Activated T-cell treated with anti-CD3 and anti-CD28 coated beads, Interleukin-2, amount 50 U/mL, for 24 hours (primary cell): ENCODE measurements around the gene RARA.

ENCODE experiments used
- DNase-seq: peaks from one replicate; pipeline ENCODE4 v3.0.0-alpha.2; 2020
- H3K27ac Mint-ChIP-seq: 2 replicates; pipeline ENCODE4 v1.8.0; 2020; ENCODE audit warnings: mild to moderate bottlenecking, mixed read lengths
- H3K27me3 Mint-ChIP-seq: 2 replicates; pipeline ENCODE4 v1.8.0; 2020; ENCODE audit warnings: mixed read lengths
- H3K36me3 Mint-ChIP-seq: 2 replicates; pipeline ENCODE4 v1.8.0; 2020; ENCODE audit warnings: low read depth, mixed read lengths
- H3K4me1 Mint-ChIP-seq: 2 replicates; pipeline ENCODE4 v1.8.0; 2020; ENCODE audit warnings: low read depth, mixed read lengths
- H3K4me3 Mint-ChIP-seq: 2 replicates; pipeline ENCODE4 v1.8.0; 2020; ENCODE audit warnings: mild to moderate bottlenecking, moderate library complexity, mixed read lengths
- H3K9me3 Mint-ChIP-seq: 2 replicates; pipeline ENCODE4 v1.8.0; 2020; ENCODE audit warnings: mixed read lengths

Gene RARA

GRCh38 chr17:40399185-40399584, 90.2 kb downstream of the RARA start:
- peak overlapping the region; percentile 51 for H3K27ac Mint-ChIP-seq

GRCh38 chr17:40402668-40403067, 93.7 kb downstream of the RARA start:
- no peaks in the 10 kb centered on the region for H3K9me3 Mint-ChIP-seq
- peaks cover 97% of the 10 kb centered on the region for H3K36me3 Mint-ChIP-seq
- peaks cover 21% of the 10 kb centered on the region for H3K4me1 Mint-ChIP-seq
- no peak for DNase-seq
- peak overlapping the region; percentile 11 for H3K27ac Mint-ChIP-seq
- H3K4me3 Mint-ChIP-seq: no peak overlapping the region
- no peaks in the 10 kb centered on the region for H3K27me3 Mint-ChIP-seq

More at GRCh38 chr17:40399185-40399584, 90.2 kb downstream of the RARA start:
- Mint-ChIP-seq H3K27me3 (no peaks in the 10 kb centered on the region), H3K4me3 (no peak overlapping the region), H3K36me3 (peaks cover 94% of the 10 kb centered on the region), H3K4me1 (peaks cover 20% of the 10 kb centered on the region), H3K9me3 (no peaks in the 10 kb centered on the region)
- no peak for DNase-seq

- Mint-ChIP-seq H3K36me3 (peaks cover 91% of the 10 kb centered on the region), H3K4me1 (peaks cover 21% of the 10 kb centered on the region), H3K27me3 (no peaks in the 10 kb centered on the region), H3K27ac (no peak overlapping the region), H3K4me3 (no peak overlapping the region), H3K9me3 (no peaks in the 10 kb centered on the region)
- DNase-seq: no peak
Measured at GRCh38 chr17:40404003-40404402, 95.0 kb downstream of the RARA start.
